NCI-H748 (cell line): Measurements from ENCODE around the gene FTL.
A peak's percentile ranks its signal among the peaks of the same experiment; 100 is the strongest.
"Not testable (repeated sequence)": the region's sequence is repeated elsewhere in the genome, so short reads cannot be mapped to it uniquely, and the experiment has no call there.

Experiments
- DNase-seq: peaks from one replicate; lab custom pipeline; 2025; ENCODE audit not compliant: unreplicated experiment; lab: John Stamatoyannopoulos, UW

FTL gene

GRCh38 chr19:48965040-48965805 lies at the start of gene FTL:
TSS of gene FTL (plus strand) at chr19:48965309. CDS start at chr19:48965508, 199 bp downstream.
- peak; percentile 98 for DNase-seq

GRCh38 chr19:48915757-48916156 lies 49.4 kb upstream of the FTL start:
- DNase-seq: peak; percentile 20

- DNase-seq: no peak
Measured at GRCh38 chr19:48918071-48918470, 47.0 kb upstream of the FTL start.

- peak; percentile 21 for DNase-seq
Measured at GRCh38 chr19:48918801-48919247, 46.3 kb upstream of the FTL start.

- not testable (repeated sequence) for DNase-seq
Measured at GRCh38 chr19:48919271-48919670, 45.8 kb upstream of the FTL start.

- DNase-seq: no peak
Measured at GRCh38 chr19:48920949-48921348, 44.2 kb upstream of the FTL start.

- no peak for DNase-seq
Measured at GRCh38 chr19:48921721-48922500, 43.2 kb upstream of the FTL start.

GRCh38 chr19:48922548-48923490 lies 42.3 kb upstream of the FTL start:
- no peak for DNase-seq

- no peak for DNase-seq
Measured at GRCh38 chr19:48925240-48925843, 39.8 kb upstream of the FTL start.

GRCh38 chr19:48925890-48926289 lies 39.2 kb upstream of the FTL start:
- DNase-seq: not testable (repeated sequence)

GRCh38 chr19:48926909-48927308 lies 38.2 kb upstream of the FTL start:
- no peak for DNase-seq

- not testable (repeated sequence) for DNase-seq
Measured at GRCh38 chr19:48927692-48928091, 37.4 kb upstream of the FTL start.

- no peak for DNase-seq
Measured at GRCh38 chr19:48928164-48929025, 36.7 kb upstream of the FTL start.

GRCh38 chr19:48933382-48933932 lies 31.7 kb upstream of the FTL start, which contains the start of gene DHDH:
TSS of gene DHDH (plus strand) at chr19:48933699. CDS start at chr19:48933722, 23 bp downstream.
- DNase-seq: peak; percentile 99

GRCh38 chr19:48934837-48935236 lies 30.3 kb upstream of the FTL start:
- DNase-seq: no peak

GRCh38 chr19:48935864-48936263 lies 29.2 kb upstream of the FTL start:
- DNase-seq: no peak

- DNase-seq: no peak
Measured at GRCh38 chr19:48938256-48938655, 26.9 kb upstream of the FTL start.

- no peak for DNase-seq
Measured at GRCh38 chr19:48940902-48941301, 24.2 kb upstream of the FTL start.

- no peak for DNase-seq
Measured at GRCh38 chr19:48943081-48943480, 22.0 kb upstream of the FTL start.
